NB4 (cell line): Measurements from ENCODE around the gene NDOR1.
A peak's percentile ranks its signal among the peaks of the same experiment; 100 is the strongest.

Source experiments
- DNase-seq: peaks from one replicate; pipeline ENCODE4 v3.0.0; 2010; ENCODE audit warnings: low read depth
- H3K4me3 ChIP-seq: one replicate; pipeline ENCODE4 v1.5.1; 2011; ENCODE audit warnings: mild to moderate bottlenecking, low read depth, low read length, moderate library complexity
- CTCF ChIP-seq: IDR thresholded peaks from one replicate; pipeline ENCODE4 v1.5.1; 2012; ENCODE audit warnings: low read depth, low read length
- MAX ChIP-seq: IDR thresholded peaks from 2 replicates; pipeline ENCODE4 v1.6.1; 2011; ENCODE audit warnings: low read depth, low read length
- MYC ChIP-seq: IDR thresholded peaks from 2 replicates; pipeline ENCODE4 v1.6.1; 2011; ENCODE audit warnings: low read depth, low read length
- POLR2A ChIP-seq: IDR thresholded peaks from 2 replicates; pipeline ENCODE4 v1.6.1; 2011; ENCODE audit warnings: mild to moderate bottlenecking; ENCODE audit not compliant: insufficient read length; ENCODE audit errors: extremely low read depth

The NDOR1 gene

GRCh38 chr9:137186385-137186784 lies 19.1 kb upstream of the NDOR1 start:
- H3K4me3 ChIP-seq, result no peak overlapping the region
- TF ChIP-seq POLR2A (no peak), MYC (no peak), MAX (no peak), CTCF (no peak)
- DNase-seq, result no peak

- no peak for TF ChIP-seq MAX
- no peak for TF ChIP-seq MYC
- no peak for TF ChIP-seq CTCF
- TF ChIP-seq POLR2A, result no peak
- H3K4me3 ChIP-seq, result peak overlapping the region; percentile 90
- no peak for DNase-seq
Observed at GRCh38 chr9:137187386-137187785, 18.1 kb upstream of the NDOR1 start.

GRCh38 chr9:137188086-137188489 lies 17.4 kb upstream of the NDOR1 start:
- no peak for TF ChIP-seq MAX
- TF ChIP-seq POLR2A, result no peak
- TF ChIP-seq MYC, result no peak
- no peak for TF ChIP-seq CTCF
- no peak for DNase-seq
- peak overlapping the region; percentile 90 for H3K4me3 ChIP-seq

- TF ChIP-seq MAX, result peak; percentile 67
- TF ChIP-seq MYC, result peak; percentile 68
- TF ChIP-seq CTCF, result peak; percentile 35
- peak; percentile 73 for TF ChIP-seq POLR2A
- DNase-seq, result peak; percentile 95
- peak within 1 kb of the TSS; percentile 90 for H3K4me3 ChIP-seq
Observed at GRCh38 chr9:137188490-137189296, 16.8 kb upstream of the NDOR1 start, which contains the start of the genes ANAPC2 and SSNA1. Gene ANAPC2, minus strand, starts transcription at chr9:137188560. Its CDS starts 28 bp downstream, at chr9:137188532. Gene SSNA1, plus strand, starts transcription at chr9:137188676. Its CDS starts 51 bp downstream, at chr9:137188727.

- TF ChIP-seq POLR2A (no peak), MAX (no peak), MYC (no peak), CTCF (no peak)
- no peak for DNase-seq
- H3K4me3 ChIP-seq, result peak overlapping the region; percentile 90
Observed at GRCh38 chr9:137189297-137190295, 15.9 kb upstream of the NDOR1 start.
